SK-N-SH (cell line): ENCODE data around the gene DGLUCY.
"Not testable (repeated sequence)": the region's sequence is repeated elsewhere in the genome, so short reads cannot be mapped to it uniquely, and the experiment has no call there.

Experiments
- JUND ChIP-seq: IDR thresholded peaks from 2 replicates; pipeline ENCODE4 v1.4.0; 2012
- NFIC ChIP-seq: IDR thresholded peaks from 2 replicates; pipeline ENCODE4 v1.4.0; 2012; ENCODE audit warnings: borderline replicate concordance
- RCOR1 ChIP-seq: fragments of 150-350 bp; IDR thresholded peaks from 2 replicates; pipeline ENCODE4 v1.6.1; 2017; ENCODE audit warnings: antibody characterized with exemption, low read length
- SMC3 ChIP-seq: IDR thresholded peaks from 2 replicates; pipeline ENCODE4 v1.6.1; 2012; ENCODE audit warnings: low read depth, low read length, improper control_type of control experiment
- TAF1 ChIP-seq: IDR thresholded peaks from 2 replicates; pipeline ENCODE4 v1.6.1; 2012; ENCODE audit warnings: low read depth, mild to moderate bottlenecking, low read length, moderate library complexity, borderline replicate concordance
- TCF12 ChIP-seq: IDR thresholded peaks from 2 replicates; pipeline ENCODE4 v1.4.0; 2012
- TEAD4 ChIP-seq: IDR thresholded peaks from 2 replicates; pipeline ENCODE4 v1.4.0; 2012; ENCODE audit warnings: mild to moderate bottlenecking, borderline replicate concordance; ENCODE audit not compliant: insufficient read depth
- TF ChIP-seq, protein P1 (sequence below): fragments of 200-600 bp; sonication (generic); IDR thresholded peaks from 2 replicates; pipeline ENCODE4 v1.6.1; 2017; ENCODE audit warnings: antibody characterized with exemption, mild to moderate bottlenecking, moderate library complexity
- TF ChIP-seq, protein P2 (sequence below): IDR thresholded peaks from 2 replicates; pipeline ENCODE4 v1.4.0; 2012; ENCODE audit warnings: low read depth, borderline replicate concordance
- TF ChIP-seq, protein P3 (sequence below): IDR thresholded peaks from 2 replicates; pipeline ENCODE4; 2012
- TF ChIP-seq, protein P4 (sequence below): IDR thresholded peaks from 2 replicates; pipeline ENCODE4 v1.6.1; 2012; ENCODE audit warnings: mild to moderate bottlenecking, low read depth, low read length, moderate library complexity

DNA sequence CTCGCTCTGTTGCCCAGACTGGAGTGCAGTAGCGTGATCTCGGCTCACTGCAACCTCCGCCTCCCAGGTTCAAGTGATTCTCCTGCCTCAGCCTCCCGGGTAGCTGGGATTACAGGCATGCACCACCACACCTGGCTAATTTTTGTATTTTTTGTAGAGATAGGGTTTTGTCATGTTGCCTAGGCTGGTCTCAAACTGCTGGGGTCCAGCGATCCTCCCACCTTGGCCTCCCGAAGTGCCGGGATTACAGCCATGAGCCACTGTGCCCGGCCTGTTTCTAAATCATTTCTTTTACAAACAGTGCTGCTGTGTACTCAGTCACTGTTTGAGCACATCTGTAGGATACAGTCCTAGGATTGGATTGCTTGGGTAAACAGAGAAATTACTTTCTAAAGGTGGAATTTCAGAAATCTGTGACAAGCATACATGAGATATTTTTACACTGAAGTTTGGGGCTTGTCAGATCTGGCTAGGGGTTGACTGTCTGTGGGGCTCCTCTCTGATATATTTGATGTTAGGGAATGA, 42.3 kb downstream of the DGLUCY start:
- TF ChIP-seq, protein P1, sequence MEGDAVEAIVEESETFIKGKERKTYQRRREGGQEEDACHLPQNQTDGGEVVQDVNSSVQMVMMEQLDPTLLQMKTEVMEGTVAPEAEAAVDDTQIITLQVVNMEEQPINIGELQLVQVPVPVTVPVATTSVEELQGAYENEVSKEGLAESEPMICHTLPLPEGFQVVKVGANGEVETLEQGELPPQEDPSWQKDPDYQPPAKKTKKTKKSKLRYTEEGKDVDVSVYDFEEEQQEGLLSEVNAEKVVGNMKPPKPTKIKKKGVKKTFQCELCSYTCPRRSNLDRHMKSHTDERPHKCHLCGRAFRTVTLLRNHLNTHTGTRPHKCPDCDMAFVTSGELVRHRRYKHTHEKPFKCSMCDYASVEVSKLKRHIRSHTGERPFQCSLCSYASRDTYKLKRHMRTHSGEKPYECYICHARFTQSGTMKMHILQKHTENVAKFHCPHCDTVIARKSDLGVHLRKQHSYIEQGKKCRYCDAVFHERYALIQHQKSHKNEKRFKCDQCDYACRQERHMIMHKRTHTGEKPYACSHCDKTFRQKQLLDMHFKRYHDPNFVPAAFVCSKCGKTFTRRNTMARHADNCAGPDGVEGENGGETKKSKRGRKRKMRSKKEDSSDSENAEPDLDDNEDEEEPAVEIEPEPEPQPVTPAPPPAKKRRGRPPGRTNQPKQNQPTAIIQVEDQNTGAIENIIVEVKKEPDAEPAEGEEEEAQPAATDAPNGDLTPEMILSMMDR: not testable (repeated sequence)
- TF ChIP-seq, protein P2, sequence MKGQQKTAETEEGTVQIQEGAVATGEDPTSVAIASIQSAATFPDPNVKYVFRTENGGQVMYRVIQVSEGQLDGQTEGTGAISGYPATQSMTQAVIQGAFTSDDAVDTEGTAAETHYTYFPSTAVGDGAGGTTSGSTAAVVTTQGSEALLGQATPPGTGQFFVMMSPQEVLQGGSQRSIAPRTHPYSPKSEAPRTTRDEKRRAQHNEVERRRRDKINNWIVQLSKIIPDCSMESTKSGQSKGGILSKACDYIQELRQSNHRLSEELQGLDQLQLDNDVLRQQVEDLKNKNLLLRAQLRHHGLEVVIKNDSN: not testable (repeated sequence)
- TF ChIP-seq TEAD4, RCOR1, TCF12, TAF1, SMC3, JUND, NFIC: not testable (repeated sequence)
- TF ChIP-seq, protein P3, sequence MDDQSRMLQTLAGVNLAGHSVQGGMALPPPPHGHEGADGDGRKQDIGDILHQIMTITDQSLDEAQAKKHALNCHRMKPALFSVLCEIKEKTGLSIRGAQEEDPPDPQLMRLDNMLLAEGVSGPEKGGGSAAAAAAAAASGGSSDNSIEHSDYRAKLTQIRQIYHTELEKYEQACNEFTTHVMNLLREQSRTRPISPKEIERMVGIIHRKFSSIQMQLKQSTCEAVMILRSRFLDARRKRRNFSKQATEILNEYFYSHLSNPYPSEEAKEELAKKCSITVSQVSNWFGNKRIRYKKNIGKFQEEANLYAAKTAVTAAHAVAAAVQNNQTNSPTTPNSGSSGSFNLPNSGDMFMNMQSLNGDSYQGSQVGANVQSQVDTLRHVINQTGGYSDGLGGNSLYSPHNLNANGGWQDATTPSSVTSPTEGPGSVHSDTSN: not testable (repeated sequence)
- TF ChIP-seq, protein P4, sequence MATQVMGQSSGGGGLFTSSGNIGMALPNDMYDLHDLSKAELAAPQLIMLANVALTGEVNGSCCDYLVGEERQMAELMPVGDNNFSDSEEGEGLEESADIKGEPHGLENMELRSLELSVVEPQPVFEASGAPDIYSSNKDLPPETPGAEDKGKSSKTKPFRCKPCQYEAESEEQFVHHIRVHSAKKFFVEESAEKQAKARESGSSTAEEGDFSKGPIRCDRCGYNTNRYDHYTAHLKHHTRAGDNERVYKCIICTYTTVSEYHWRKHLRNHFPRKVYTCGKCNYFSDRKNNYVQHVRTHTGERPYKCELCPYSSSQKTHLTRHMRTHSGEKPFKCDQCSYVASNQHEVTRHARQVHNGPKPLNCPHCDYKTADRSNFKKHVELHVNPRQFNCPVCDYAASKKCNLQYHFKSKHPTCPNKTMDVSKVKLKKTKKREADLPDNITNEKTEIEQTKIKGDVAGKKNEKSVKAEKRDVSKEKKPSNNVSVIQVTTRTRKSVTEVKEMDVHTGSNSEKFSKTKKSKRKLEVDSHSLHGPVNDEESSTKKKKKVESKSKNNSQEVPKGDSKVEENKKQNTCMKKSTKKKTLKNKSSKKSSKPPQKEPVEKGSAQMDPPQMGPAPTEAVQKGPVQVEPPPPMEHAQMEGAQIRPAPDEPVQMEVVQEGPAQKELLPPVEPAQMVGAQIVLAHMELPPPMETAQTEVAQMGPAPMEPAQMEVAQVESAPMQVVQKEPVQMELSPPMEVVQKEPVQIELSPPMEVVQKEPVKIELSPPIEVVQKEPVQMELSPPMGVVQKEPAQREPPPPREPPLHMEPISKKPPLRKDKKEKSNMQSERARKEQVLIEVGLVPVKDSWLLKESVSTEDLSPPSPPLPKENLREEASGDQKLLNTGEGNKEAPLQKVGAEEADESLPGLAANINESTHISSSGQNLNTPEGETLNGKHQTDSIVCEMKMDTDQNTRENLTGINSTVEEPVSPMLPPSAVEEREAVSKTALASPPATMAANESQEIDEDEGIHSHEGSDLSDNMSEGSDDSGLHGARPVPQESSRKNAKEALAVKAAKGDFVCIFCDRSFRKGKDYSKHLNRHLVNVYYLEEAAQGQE: not testable (repeated sequence)
